Subcutaneous abdominal adipose tissue (tissue), 5 donors: ENCODE data around the gene ANKRD18A.

Source experiments
- H3K27ac ChIP-seq: one replicate; pipeline ENCODE4 v1.7.0; 2013; ENCODE audit warnings: low read depth, mild to moderate bottlenecking, inconsistent platforms, low read length, moderate library complexity
- H3K27me3 ChIP-seq, 5 donors: one replicate each; pipeline ENCODE4 v1.7.0; 2013; ENCODE audit warnings: low read length in 5 of 5, inconsistent platforms in 1 of 5; ENCODE audit not compliant: control insufficient read depth in 5 of 5, insufficient read depth in 4 of 5
- H3K36me3 ChIP-seq, 5 donors: one replicate each; pipeline ENCODE4 v1.7.0; 2013; ENCODE audit warnings: low read length in 5 of 5; ENCODE audit not compliant: control insufficient read depth in 5 of 5, insufficient read depth in 5 of 5
- H3K4me1 ChIP-seq, 5 donors: one replicate each; pipeline ENCODE4 v1.7.0; 2013; ENCODE audit warnings: low read length in 5 of 5, mild to moderate bottlenecking in 3 of 5, moderate library complexity in 1 of 5; ENCODE audit not compliant: control insufficient read depth in 5 of 5, insufficient read depth in 5 of 5
- H3K4me3 ChIP-seq, 5 donors: one replicate each; pipeline ENCODE4 v1.7.0; 2013; ENCODE audit warnings: low read length in 5 of 5, low read depth in 1 of 5
- H3K9ac ChIP-seq, 5 donors: one replicate each; pipeline ENCODE4 v1.7.0; 2013; ENCODE audit warnings: low read length in 5 of 5, mild to moderate bottlenecking in 4 of 5, moderate library complexity in 3 of 5
- H3K9me3 ChIP-seq, 5 donors: one replicate each; pipeline ENCODE4 v1.7.0; 2013; ENCODE audit warnings: low read length in 5 of 5; ENCODE audit not compliant: control insufficient read depth in 5 of 5
- donor health status: healthy.
- donor health status: healthy.
- donor health status: healthy.
- donor health status: healthy.
- donor health status: healthy.

ANKRD18A gene

GRCh38 chr9:38649731-38650363 is 29.5 kb upstream of the ANKRD18A start:
- H3K4me1 ChIP-seq: peaks cover 0 to 4% (median 0%) of the 10 kb centered on the region in 5 donors
- no peak overlapping the region for H3K9ac ChIP-seq
- H3K27ac ChIP-seq: no peak overlapping the region
- H3K9me3 ChIP-seq: no peaks in the 10 kb centered on the region
- no peak overlapping the region for H3K4me3 ChIP-seq
- H3K36me3 ChIP-seq: no peaks in the 10 kb centered on the region
- peaks cover 0 to 2% (median 0%) of the 10 kb centered on the region in 5 donors for H3K27me3 ChIP-seq

DNA sequence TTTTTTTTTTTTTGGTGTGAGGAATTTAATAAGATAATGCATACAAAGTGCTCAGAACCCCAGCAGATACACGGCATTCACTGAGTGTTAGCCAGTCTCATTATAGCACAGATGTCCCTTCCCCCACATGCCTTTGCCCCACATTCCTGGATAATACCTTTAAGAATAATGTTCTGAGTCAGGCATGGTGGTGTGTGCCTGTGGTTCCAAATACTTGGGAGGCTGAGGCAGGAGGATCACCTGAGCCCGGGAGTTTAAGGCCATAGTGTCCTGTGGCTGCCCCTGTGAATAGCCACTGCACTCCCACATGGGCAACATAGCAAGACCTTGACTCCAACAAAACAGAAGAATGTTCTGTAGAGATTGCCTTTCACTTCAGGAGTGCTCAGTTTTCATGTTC is 24.2 kb upstream of the ANKRD18A start:
- H3K9ac ChIP-seq: no peak overlapping the region
- H3K4me3 ChIP-seq: no peak overlapping the region
- no peak overlapping the region for H3K27ac ChIP-seq
- H3K36me3 ChIP-seq: no peaks in the 10 kb centered on the region
- no peaks in the 10 kb centered on the region for H3K4me1 ChIP-seq
- H3K27me3 ChIP-seq: peaks cover 0 to 6% (median 0%) of the 10 kb centered on the region in 5 donors
- no peaks in the 10 kb centered on the region for H3K9me3 ChIP-seq

DNA sequence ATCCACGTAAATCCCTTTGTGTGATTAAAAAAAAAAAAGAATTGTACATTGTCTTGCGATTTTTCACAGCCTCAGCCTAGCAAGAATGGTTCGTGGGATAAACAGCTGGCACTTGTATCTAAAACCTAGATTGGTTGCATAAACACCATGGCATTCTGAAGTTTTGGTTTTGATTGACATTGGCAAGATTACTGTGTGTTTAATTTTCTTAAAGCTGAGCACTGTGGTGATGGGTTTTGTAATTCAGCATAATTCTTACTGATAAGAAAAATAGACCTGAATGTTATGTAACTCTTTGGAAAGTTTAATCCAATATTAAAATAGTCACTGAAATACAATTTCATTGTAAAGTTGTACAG is 23.4 kb upstream of the ANKRD18A start:
- Histone ChIP-seq H3K4me1 (no peaks in the 10 kb centered on the region), H3K4me3 (no peak overlapping the region), H3K27ac (no peak overlapping the region), H3K36me3 (no peaks in the 10 kb centered on the region), H3K9ac (no peak overlapping the region), H3K27me3 (peaks cover 0 to 8% (median 0%) of the 10 kb centered on the region in 5 donors), H3K9me3 (no peaks in the 10 kb centered on the region)

DNA sequence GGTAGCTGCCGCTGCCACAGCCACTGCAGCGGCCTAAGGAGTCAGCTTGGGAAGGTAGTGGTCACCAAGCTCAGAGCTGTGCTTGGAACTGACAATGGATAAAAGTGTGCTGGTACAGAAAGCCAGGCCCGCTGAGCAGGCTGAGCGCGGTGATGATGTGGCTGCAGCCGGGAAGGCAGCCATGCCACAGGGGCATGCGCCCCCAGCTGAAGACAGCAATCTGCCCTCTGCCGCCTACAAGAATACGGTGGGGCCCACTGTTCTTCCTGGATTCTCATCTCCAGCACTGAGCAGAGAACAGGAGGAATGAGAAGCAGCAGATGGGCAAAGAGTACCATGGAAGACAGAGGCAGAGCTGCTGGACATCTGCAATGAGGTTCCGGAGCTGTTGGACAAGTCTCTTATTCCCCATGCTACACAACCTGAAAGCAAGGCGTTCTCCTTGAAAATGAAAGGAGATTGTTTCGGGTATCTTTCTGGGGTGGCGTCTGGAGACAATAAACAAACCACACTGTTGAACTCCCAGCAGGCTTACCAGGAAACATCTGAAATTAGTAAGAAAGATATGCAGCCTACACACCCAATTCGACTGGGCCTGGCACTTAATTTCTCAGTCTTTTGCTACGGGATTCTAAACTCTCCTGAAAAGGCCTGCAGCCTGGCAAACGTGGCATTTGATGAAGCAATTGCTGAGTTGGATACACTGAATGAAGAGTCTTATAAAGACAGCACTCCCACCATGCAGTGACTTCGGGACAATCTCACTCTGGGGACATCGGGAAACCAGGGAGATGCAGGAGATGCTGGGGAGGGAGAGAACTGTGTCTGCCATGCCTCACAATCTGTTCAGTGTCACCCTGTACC is 22.8 kb upstream of the ANKRD18A start:
- Histone ChIP-seq H3K27me3 (peaks cover 0 to 8% (median 0%) of the 10 kb centered on the region in 5 donors), H3K27ac (no peak overlapping the region), H3K36me3 (no peaks in the 10 kb centered on the region), H3K9me3 (no peaks in the 10 kb centered on the region), H3K9ac (no peak overlapping the region), H3K4me3 (no peak overlapping the region), H3K4me1 (no peaks in the 10 kb centered on the region)

DNA sequence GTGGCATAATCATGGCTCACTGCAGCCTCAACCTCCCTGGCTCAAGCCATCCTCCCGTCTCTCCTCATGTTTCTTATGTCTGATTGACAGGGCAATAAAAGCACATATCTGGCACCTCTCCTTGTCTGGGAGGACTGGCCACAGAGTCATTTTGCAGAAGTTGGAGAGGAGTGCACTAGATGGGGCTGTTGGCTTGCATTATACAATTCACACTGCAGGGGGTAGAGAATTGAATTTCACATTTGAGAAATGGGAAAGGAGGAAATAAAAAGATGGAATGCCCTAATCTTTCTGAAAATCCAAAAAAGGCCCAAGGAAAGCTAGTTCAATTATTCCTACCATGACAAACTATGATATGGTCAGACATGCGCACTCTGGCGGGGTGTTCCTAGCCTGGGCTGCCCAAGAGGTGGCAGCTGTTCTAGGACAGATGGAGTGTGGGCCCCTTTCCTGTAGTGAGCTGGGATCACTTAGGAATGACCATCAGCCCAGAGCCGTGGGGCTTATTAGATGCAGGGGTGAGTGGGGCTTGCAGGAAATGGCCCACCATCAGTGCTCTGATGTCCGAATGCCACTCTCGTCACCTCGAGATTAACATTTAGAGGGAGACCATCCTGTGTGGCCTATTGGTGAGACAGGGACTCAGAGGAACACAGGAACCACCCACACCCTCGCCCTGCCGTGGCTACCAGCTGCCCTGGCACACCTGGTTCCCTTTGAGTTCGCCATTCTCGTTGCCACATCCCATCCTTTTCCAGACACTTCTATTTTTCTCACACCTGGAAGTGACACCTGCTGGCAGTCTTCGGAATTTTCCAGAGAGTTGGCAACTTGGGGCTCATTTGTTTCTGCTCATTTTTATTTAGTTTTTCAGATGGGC is 21.8 kb upstream of the ANKRD18A start:
- no peaks in the 10 kb centered on the region for H3K4me1 ChIP-seq
- H3K4me3 ChIP-seq: no peak overlapping the region
- H3K36me3 ChIP-seq: no peaks in the 10 kb centered on the region
- no peaks in the 10 kb centered on the region for H3K9me3 ChIP-seq
- no peak overlapping the region for H3K9ac ChIP-seq
- no peak overlapping the region for H3K27ac ChIP-seq
- peaks cover 0 to 8% (median 0%) of the 10 kb centered on the region in 5 donors for H3K27me3 ChIP-seq

DNA sequence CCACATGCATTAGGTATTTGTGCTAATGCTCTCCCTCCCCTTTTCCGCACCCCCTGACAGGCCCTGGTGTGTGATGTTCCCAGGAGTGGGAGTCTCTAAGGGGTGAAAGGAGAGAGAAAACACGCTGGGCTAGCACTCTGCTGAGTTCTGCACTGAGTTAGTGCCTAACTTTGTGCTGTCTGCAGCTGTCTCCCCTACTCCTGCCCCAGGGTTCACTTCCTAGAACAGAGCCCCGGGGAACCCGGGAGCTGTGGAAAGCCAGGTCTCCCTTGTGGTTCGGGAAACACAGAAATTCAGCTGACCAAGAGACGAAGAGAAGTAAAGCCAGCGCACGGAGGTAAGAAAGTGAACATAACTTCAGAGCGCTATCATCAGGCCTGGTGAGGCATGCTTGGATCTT is 20.7 kb upstream of the ANKRD18A start:
- no peak overlapping the region for H3K4me3 ChIP-seq
- no peaks in the 10 kb centered on the region for H3K36me3 ChIP-seq
- no peak overlapping the region for H3K9ac ChIP-seq
- H3K27ac ChIP-seq: no peak overlapping the region
- H3K4me1 ChIP-seq: no peaks in the 10 kb centered on the region
- H3K27me3 ChIP-seq: peaks cover 0 to 8% (median 0%) of the 10 kb centered on the region in 5 donors
- H3K9me3 ChIP-seq: no peaks in the 10 kb centered on the region

GRCh38 chr9:38639577-38639940 is 19.2 kb upstream of the ANKRD18A start:
- no peak overlapping the region for H3K4me3 ChIP-seq
- no peaks in the 10 kb centered on the region for H3K9me3 ChIP-seq
- no peak overlapping the region for H3K9ac ChIP-seq
- H3K27me3 ChIP-seq: peaks cover 0 to 8% (median 0%) of the 10 kb centered on the region in 5 donors
- H3K36me3 ChIP-seq: no peaks in the 10 kb centered on the region
- H3K27ac ChIP-seq: no peak overlapping the region
- H3K4me1 ChIP-seq: no peaks in the 10 kb centered on the region

DNA sequence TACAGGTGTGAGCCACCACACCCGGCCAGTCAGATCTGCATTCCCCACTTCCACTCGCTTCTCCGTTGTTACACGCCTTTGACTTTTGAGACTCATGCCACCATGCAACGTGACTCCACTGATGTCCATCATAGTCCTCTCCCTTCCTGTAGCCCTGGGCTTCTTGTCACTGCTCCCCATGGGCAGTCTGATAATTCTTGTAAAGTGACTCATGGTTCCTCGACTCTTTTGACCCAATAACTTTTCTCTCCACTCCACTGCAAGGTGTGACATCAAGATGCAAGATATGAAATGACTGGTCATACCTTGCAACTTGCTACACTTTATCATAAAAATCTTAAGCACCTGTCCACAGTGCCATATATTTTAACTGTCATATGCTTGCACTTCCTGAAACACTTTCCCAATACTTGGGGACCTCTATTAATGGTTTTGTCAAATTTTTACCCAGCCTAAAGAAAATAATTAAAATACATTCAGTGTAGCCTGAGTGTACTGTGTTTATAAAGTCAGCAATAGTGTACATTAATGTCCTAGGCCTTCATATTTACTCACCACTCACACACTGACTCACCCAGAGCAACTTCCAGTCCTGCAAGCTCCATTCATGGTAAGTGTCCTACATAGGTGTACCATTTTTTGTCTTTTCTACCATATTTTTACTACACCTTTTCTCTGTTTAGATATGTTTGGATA is 18.6 kb upstream of the ANKRD18A start:
- no peak overlapping the region for H3K9ac ChIP-seq
- H3K4me3 ChIP-seq: no peak overlapping the region
- H3K27ac ChIP-seq: no peak overlapping the region
- H3K27me3 ChIP-seq: peaks cover 0 to 8% (median 0%) of the 10 kb centered on the region in 5 donors
- H3K36me3 ChIP-seq: no peaks in the 10 kb centered on the region
- H3K4me1 ChIP-seq: no peaks in the 10 kb centered on the region
- H3K9me3 ChIP-seq: no peaks in the 10 kb centered on the region

DNA sequence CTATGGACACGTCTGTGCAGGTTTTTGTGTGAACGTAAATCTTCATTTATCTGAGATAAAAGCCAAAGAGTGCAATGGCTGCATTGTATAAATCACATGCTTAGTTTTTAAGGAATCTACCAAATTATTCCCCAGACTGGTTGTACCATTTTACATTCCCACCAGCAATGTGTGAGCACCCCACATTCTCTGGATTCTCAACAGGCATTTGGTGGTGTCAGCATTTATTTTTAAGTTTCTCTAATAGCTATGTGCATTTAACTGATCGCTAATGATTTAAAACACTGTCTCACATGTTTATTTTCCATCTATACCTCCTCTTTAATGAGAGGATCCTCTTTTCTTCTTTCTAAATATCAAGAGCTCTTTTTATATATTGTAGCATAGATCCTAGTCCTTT is 13.9 kb upstream of the ANKRD18A start:
- no peaks in the 10 kb centered on the region for H3K9me3 ChIP-seq
- no peaks in the 10 kb centered on the region for H3K36me3 ChIP-seq
- H3K4me3 ChIP-seq: no peak overlapping the region
- H3K4me1 ChIP-seq: no peaks in the 10 kb centered on the region
- no peak overlapping the region for H3K27ac ChIP-seq
- H3K9ac ChIP-seq: no peak overlapping the region
- peaks cover 0 to 3% (median 0%) of the 10 kb centered on the region in 5 donors for H3K27me3 ChIP-seq
